SU-DHL-6 (cell line): ENCODE results near the gene IFT27.

Experiments
- H2AFZ ChIP-seq: fragments of 200-600 bp; sonication (generic); 2 replicates; pipeline ENCODE4 v1.6.1; 2014; ENCODE audit warnings: low read depth, mild to moderate bottlenecking, moderate library complexity, mixed read lengths, antibody characterized with exemption, low read length; ENCODE audit not compliant: severe bottlenecking
- H3F3A ChIP-seq: fragments of 200-600 bp; shearing (Covaris generic); 2 replicates; pipeline ENCODE4 v1.6.0; 2016; ENCODE audit warnings: antibody characterized with exemption, mild to moderate bottlenecking; ENCODE audit not compliant: insufficient read depth
- H3K27ac ChIP-seq: fragments of 200-600 bp; sonication (generic); 2 replicates; pipeline ENCODE4 v1.5.1; 2016; ENCODE audit warnings: low read depth, mild to moderate bottlenecking, low read length, moderate library complexity, mixed read lengths
- H3K27me3 ChIP-seq: fragments of 200-600 bp; sonication (generic), shearing (Covaris generic); 2 replicates; pipeline ENCODE4 v1.6.0; 2014; ENCODE audit warnings: mild to moderate bottlenecking, low read length
- H3K36me3 ChIP-seq: fragments of 200-600 bp; sonication (generic); 2 replicates; pipeline ENCODE4 v1.6.1; 2014; ENCODE audit warnings: mild to moderate bottlenecking, low read length, mixed read lengths
- H3K4me2 ChIP-seq: fragments of 300-600, 200-600 bp; shearing (Covaris generic), sonication (generic); 2 replicates; pipeline ENCODE4 v1.6.0; 2014; ENCODE audit warnings: low read length, low read depth, mild to moderate bottlenecking; ENCODE audit not compliant: poor library complexity, severe bottlenecking
- H3K4me3 ChIP-seq: fragments of 200-600 bp; sonication (generic); 2 replicates; pipeline ENCODE4 v1.5.1; 2014; ENCODE audit warnings: antibody characterized with exemption, low read length, mild to moderate bottlenecking, mixed read lengths; ENCODE audit not compliant: insufficient read depth, poor library complexity, severe bottlenecking
- H3K79me2 ChIP-seq: fragments of 200-600 bp; sonication (generic); 2 replicates; pipeline ENCODE4 v1.6.1; 2014; ENCODE audit warnings: mild to moderate bottlenecking, low read length, moderate library complexity; ENCODE audit not compliant: insufficient read depth
- H3K9ac ChIP-seq: fragments of 200-600 bp; sonication (generic); 2 replicates; pipeline ENCODE4 v1.7.0; 2014; ENCODE audit warnings: mild to moderate bottlenecking, low read length
- H3K9me2 ChIP-seq: fragments of 200-600 bp; sonication (generic); replicated peaks from 2 replicates; pipeline ENCODE4 v1.6.1; 2014; ENCODE audit warnings: low read length; ENCODE audit not compliant: insufficient read depth
- H3K9me3 ChIP-seq: fragments of 200-600 bp; sonication (generic); 2 replicates; pipeline ENCODE4 v1.6.1; 2014; ENCODE audit warnings: low read length, mixed read lengths; ENCODE audit not compliant: insufficient read depth
- H4K20me1 ChIP-seq: fragments of 200-600 bp; sonication (generic); 2 replicates; pipeline ENCODE4 v1.6.1; 2014; ENCODE audit warnings: low read depth, mild to moderate bottlenecking, antibody characterized with exemption, low read length, moderate library complexity, mixed read lengths
- CTCF ChIP-seq: fragments of 200-600 bp; sonication (generic); IDR thresholded peaks from one replicate; pipeline ENCODE4 v1.5.1; 2017; ENCODE audit warnings: antibody characterized with exemption, mild to moderate bottlenecking, low read length, moderate library complexity; ENCODE audit not compliant: insufficient read depth, poor library complexity, severe bottlenecking
- EZH2phosphoT487 ChIP-seq: fragments of 200-600 bp; sonication (generic), shearing (Covaris generic); conservative IDR thresholded peaks from 2 replicates; pipeline ENCODE4 v1.6.1; 2018; ENCODE audit warnings: mild to moderate bottlenecking, antibody characterized with exemption, low read length, moderate library complexity, mixed read lengths

The IFT27 gene

GRCh38 chr22:36775586-36775963 lies 344 bp downstream of the IFT27 start:
- Histone ChIP-seq H3F3A (no peaks in the 10 kb centered on the region), H3K36me3 (no peaks in the 10 kb centered on the region), H3K9me2 (no peaks in the 10 kb centered on the region), H3K27ac (no peak overlapping the region), H4K20me1 (no peaks in the 10 kb centered on the region), H3K27me3 (no peaks in the 10 kb centered on the region), H3K9ac (peak overlapping the region; percentile 57), H3K79me2 (no peaks in the 10 kb centered on the region), H2AFZ (no peak overlapping the region), H3K4me3 (peak overlapping the region; percentile 75), H3K4me2 (peak overlapping the region; percentile 60), H3K9me3 (no peaks in the 10 kb centered on the region)
- TF ChIP-seq EZH2phosphoT487 (no peak), CTCF (no peak)

GRCh38 chr22:36773935-36774334 lies 2.0 kb downstream of the IFT27 start:
- Histone ChIP-seq H3K27ac (no peak overlapping the region), H2AFZ (no peak overlapping the region), H3K9ac (no peak overlapping the region), H3K27me3 (no peaks in the 10 kb centered on the region), H3F3A (no peaks in the 10 kb centered on the region), H3K4me2 (no peak overlapping the region), H3K9me3 (no peaks in the 10 kb centered on the region), H4K20me1 (no peaks in the 10 kb centered on the region), H3K9me2 (no peaks in the 10 kb centered on the region), H3K36me3 (no peaks in the 10 kb centered on the region), H3K4me3 (no peak overlapping the region), H3K79me2 (no peaks in the 10 kb centered on the region)
- no peak for TF ChIP-seq CTCF
- TF ChIP-seq EZH2phosphoT487, result no peak

GRCh38 chr22:36772451-36772850 lies 3.5 kb downstream of the IFT27 start:
- H3K9me3 ChIP-seq, result no peaks in the 10 kb centered on the region
- H3F3A ChIP-seq, result no peaks in the 10 kb centered on the region
- H3K27me3 ChIP-seq, result no peaks in the 10 kb centered on the region
- H3K79me2 ChIP-seq, result no peaks in the 10 kb centered on the region
- H4K20me1 ChIP-seq, result no peaks in the 10 kb centered on the region
- H3K4me3 ChIP-seq, result no peak overlapping the region
- no peak overlapping the region for H3K4me2 ChIP-seq
- no peaks in the 10 kb centered on the region for H3K36me3 ChIP-seq
- no peak overlapping the region for H3K9ac ChIP-seq
- no peak overlapping the region for H2AFZ ChIP-seq
- no peak overlapping the region for H3K27ac ChIP-seq
- no peaks in the 10 kb centered on the region for H3K9me2 ChIP-seq
- no peak for TF ChIP-seq EZH2phosphoT487
- no peak for TF ChIP-seq CTCF
